HEK293T (cell line): ENCODE results near the gene C5orf58.

Source experiments
- ARNT ChIP-seq: fragments of 450-650 bp; IDR thresholded peaks from 2 replicates; pipeline ENCODE4 v1.6.1; 2017; ENCODE audit warnings: mild to moderate bottlenecking
- BHLHE40 ChIP-seq: fragments of 450-650 bp; IDR thresholded peaks from 2 replicates; pipeline ENCODE4 v1.6.1; 2016; ENCODE audit warnings: mild to moderate bottlenecking, moderate library complexity, borderline replicate concordance
- FOXK2 ChIP-seq: fragments of 450-650 bp; IDR thresholded peaks from 2 replicates; pipeline ENCODE4 v1.6.1; 2016; ENCODE audit warnings: mild to moderate bottlenecking
- FOXM1 ChIP-seq: fragments of 450-650 bp; IDR thresholded peaks from 2 replicates; pipeline ENCODE4 v1.6.1; 2017; ENCODE audit warnings: mild to moderate bottlenecking, borderline replicate concordance
- L3MBTL2 ChIP-seq: fragments of 450-650 bp; conservative IDR thresholded peaks from 2 replicates; pipeline ENCODE4 v1.6.1; 2016; ENCODE audit warnings: mild to moderate bottlenecking
- NFRKB ChIP-seq: fragments of 450-650 bp; IDR thresholded peaks from 2 replicates; pipeline ENCODE4 v1.6.1; 2016; ENCODE audit warnings: mild to moderate bottlenecking, moderate library complexity
- PKNOX1 ChIP-seq: fragments of 450-650 bp; IDR thresholded peaks from 2 replicates; pipeline ENCODE4 v1.6.1; 2016
- SP1 ChIP-seq: fragments of 450-650 bp; IDR thresholded peaks from 2 replicates; pipeline ENCODE4 v1.6.1; 2017
- SUZ12 ChIP-seq: fragments of 450-650 bp; IDR thresholded peaks from 2 replicates; pipeline ENCODE4 v1.6.1; 2016; ENCODE audit warnings: mild to moderate bottlenecking
- TARDBP ChIP-seq: fragments of 450-650 bp; IDR thresholded peaks from 2 replicates; pipeline ENCODE4 v1.6.1; 2016

- no peak for TF ChIP-seq L3MBTL2
- TF ChIP-seq SP1 = no peak
- TF ChIP-seq BHLHE40 = no peak
- TF ChIP-seq ARNT = no peak
- TF ChIP-seq PKNOX1 = no peak
- no peak for TF ChIP-seq FOXM1
- no peak for TF ChIP-seq NFRKB
- no peak for TF ChIP-seq FOXK2
- TF ChIP-seq TARDBP = no peak
- TF ChIP-seq SUZ12 = no peak
Measured at GRCh38 chr5:170206216-170206615, 26.6 kb upstream of the C5orf58 start.
